ENCODE data around the gene KL. TPM values are rescaled to one million over a fixed set of nuclear protein-coding genes. Genes with fewer than 3 reads are reported as not detected.

KL gene
- total RNA-seq, 4 donors from 2014 or later: 1.3 to 1.6 (median 1.4) TPM

GRCh38 chr13:33022986-33023385 lies 6.8 kb downstream of the KL start:
- in situ Hi-C loops (cut with MboI; ENCODE audit: low sequenced_read_pairs in 4 of 4): loop anchor here in 1 of 4 donors (25.0 kb wide), 1 partner anchor 436 kb away; the partner anchor contains the start of gene PDS5B

GRCh38 chr13:33025220-33025744 lies 9.1 kb downstream of the KL start:
- Histone ChIP-seq H3K4me3 (no peak overlapping the region), H3K27me3 (no peaks in the 10 kb centered on the region), H3K27ac (no peak overlapping the region), H3K9me3 (no peaks in the 10 kb centered on the region), H3K36me3 (no peaks in the 10 kb centered on the region), H3K4me1 (no peaks in the 10 kb centered on the region)
- intact Hi-C loops (cut with DNase I; ENCODE audit: low total_unique reads) (no loop called here), in situ Hi-C loops (cut with MboI; ENCODE audit: low sequenced_read_pairs in 4 of 4) (no loop called here)
- DNase-seq: no peak
- TF ChIP-seq POLR2A (IDR thresholded peaks at IDR 0.05) (no peak), CTCF (IDR thresholded peaks at IDR 0.05 in 4 of 5, conservative IDR thresholded peaks at IDR 0.05 in 1 of 5) (no peak)
- no peak for ATAC-seq

More at GRCh38 chr13:33022986-33023385, 6.8 kb downstream of the KL start:
- ATAC-seq: no peak
- H3K27ac ChIP-seq: no peak overlapping the region
- H3K9me3 ChIP-seq: no peaks in the 10 kb centered on the region
- intact Hi-C loops (cut with DNase I; ENCODE audit: low total_unique reads): no loop called here
- TF ChIP-seq CTCF (IDR thresholded peaks at IDR 0.05 in 4 of 5, conservative IDR thresholded peaks at IDR 0.05 in 1 of 5) (no peak), POLR2A (IDR thresholded peaks at IDR 0.05) (no peak)
- H3K36me3 ChIP-seq: no peaks in the 10 kb centered on the region
- no peak overlapping the region for H3K4me3 ChIP-seq
- no peak for DNase-seq
- H3K27me3 ChIP-seq: no peaks in the 10 kb centered on the region
- H3K4me1 ChIP-seq: no peaks in the 10 kb centered on the region

- H3K36me3 ChIP-seq: no peaks in the 10 kb centered on the region
- H3K27ac ChIP-seq: no peak overlapping the region
- H3K27me3 ChIP-seq: no peaks in the 10 kb centered on the region
- intact Hi-C loops (cut with DNase I; ENCODE audit: low total_unique reads): no loop called here
- DNase-seq (no peak), ATAC-seq (no peak)
- no peaks in the 10 kb centered on the region for H3K9me3 ChIP-seq
- in situ Hi-C loops (cut with MboI; ENCODE audit: low sequenced_read_pairs in 4 of 4): no loop called here
- TF ChIP-seq CTCF (IDR thresholded peaks at IDR 0.05 in 4 of 5, conservative IDR thresholded peaks at IDR 0.05 in 1 of 5): no peak
- TF ChIP-seq POLR2A (IDR thresholded peaks at IDR 0.05): no peak
- H3K4me3 ChIP-seq: no peak overlapping the region
- H3K4me1 ChIP-seq: no peaks in the 10 kb centered on the region
Measured at GRCh38 chr13:33026489-33027152, 10.4 kb downstream of the KL start.

- Histone ChIP-seq H3K27me3 (no peaks in the 10 kb centered on the region), H3K9me3 (no peaks in the 10 kb centered on the region), H3K4me3 (no peak overlapping the region), H3K27ac (no peak overlapping the region), H3K4me1 (no peaks in the 10 kb centered on the region), H3K36me3 (no peaks in the 10 kb centered on the region)
- ATAC-seq (no peak), DNase-seq (no peak)
- intact Hi-C loops (cut with DNase I; ENCODE audit: low total_unique reads) (no loop called here), in situ Hi-C loops (cut with MboI; ENCODE audit: low sequenced_read_pairs in 4 of 4) (no loop called here)
- TF ChIP-seq CTCF (IDR thresholded peaks at IDR 0.05 in 4 of 5, conservative IDR thresholded peaks at IDR 0.05 in 1 of 5) (no peak), POLR2A (IDR thresholded peaks at IDR 0.05) (no peak)
Measured at GRCh38 chr13:33028620-33029019, 12.4 kb downstream of the KL start.

Data from gastrocnemius medialis (tissue), 4 donors.